ENCODE data around the gene USP47.

- no peak for TF ChIP-seq POLR2A (IDR thresholded peaks at IDR 0.05)
- no peak for TF ChIP-seq CTCF (IDR thresholded peaks at IDR 0.05)
Observed at GRCh38 chr11:11970556-11970955, 128.8 kb downstream of the USP47 start.

Measured in lower leg skin (tissue), 3 donors.